Measurements from ENCODE around the gene ALDH5A1.

DNA sequence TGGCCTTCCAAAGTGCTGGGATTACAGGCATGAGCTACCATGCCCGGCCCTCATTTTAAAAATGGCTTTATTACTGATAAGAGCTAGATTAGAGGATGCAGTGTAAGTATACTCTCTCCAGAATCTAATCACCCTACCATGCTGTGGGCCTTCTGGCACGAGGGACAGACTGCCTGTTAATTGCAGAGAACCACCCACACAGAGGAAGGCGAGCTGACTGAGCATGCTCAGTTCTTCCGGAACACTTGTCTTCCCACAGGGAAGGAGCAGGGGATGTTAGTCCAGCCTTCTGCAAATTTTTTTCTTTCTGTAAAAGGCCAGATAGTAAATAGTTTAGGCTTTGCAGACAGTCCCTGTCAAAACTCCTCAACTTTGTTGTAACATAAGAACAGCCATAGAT, 48.9 kb downstream of the ALDH5A1 start:
- TF ChIP-seq CTCF (IDR thresholded peaks at IDR 0.05), result no peak
- TF ChIP-seq EP300 (IDR thresholded peaks at IDR 0.05), result no peak

All from ovary (tissue), 3 donors.